Caco-2 (cell line): ENCODE results near the gene MPO. TPM values are rescaled to one million over a fixed set of nuclear protein-coding genes. Genes with fewer than 3 reads are reported as not detected.

Experiments used
- BruUV-seq: library from RNA; stranded (reverse); fragments of 400-500 nt; replicated peaks from 2 replicates; lab custom pipeline; 2021; lab: Mats Ljungman, UMichigan
- CTCF ChIA-PET: fragments of 300-600 bp; sonication (Branson Sonifier 250); formaldehyde crosslinking; loops from one replicate; lab custom pipeline; 2022; ENCODE audit warnings: antibody characterized with exemption; lab: Charles Lee
- POLR2A ChIA-PET: fragments of 300-600 bp; sonication (Branson Sonifier 250); formaldehyde crosslinking; loops from one replicate; lab custom pipeline; 2022; ENCODE audit warnings: antibody characterized with exemption; lab: Charles Lee
- DNase-seq, 2 experiments: peaks; one replicate each; pipeline versions ENCODE4 v3.0.0 to v3.0.0-alpha.2; 2020 to 2022
- H3K27me3 ChIP-seq: replicated peaks from 2 replicates; pipeline ENCODE4 v1.6.0; 2011; ENCODE audit warnings: low read length; ENCODE audit not compliant: control insufficient read depth, insufficient read depth
- H3K36me3 ChIP-seq: 2 replicates; pipeline ENCODE4 v1.5.1; 2011; ENCODE audit warnings: low read length; ENCODE audit not compliant: control insufficient read depth, insufficient read depth
- H3K4me1 ChIP-seq: fragments of 250-450 bp; sonication (Bioruptor Pico); 2 replicates; pipeline ENCODE4 v1.5.1; 2020; ENCODE audit warnings: mild to moderate bottlenecking
- H3K4me3 ChIP-seq: 2 replicates; pipeline ENCODE4 v1.5.1; 2011; ENCODE audit warnings: low read depth, mild to moderate bottlenecking, control low read depth, low read length
- H3K9me3 ChIP-seq: fragments of 250-450 bp; sonication (Bioruptor Pico); 2 replicates; pipeline ENCODE4 v1.5.1; 2020; ENCODE audit warnings: mild to moderate bottlenecking, moderate library complexity
- H3K27ac Mint-ChIP-seq: one replicate; pipeline ENCODE4 v1.8.0; 2022; ENCODE audit warnings: mixed read lengths; ENCODE audit not compliant: unreplicated experiment
- H3K27me3 Mint-ChIP-seq: one replicate; pipeline ENCODE4 v1.8.0; 2022; ENCODE audit warnings: mixed read lengths; ENCODE audit not compliant: insufficient read depth, unreplicated experiment
- H3K36me3 Mint-ChIP-seq: one replicate; pipeline ENCODE4 v1.8.0; 2022; ENCODE audit warnings: mild to moderate bottlenecking, mixed read lengths; ENCODE audit not compliant: insufficient read depth, unreplicated experiment
- H3K4me1 Mint-ChIP-seq: one replicate; pipeline ENCODE4 v1.8.0; 2022; ENCODE audit warnings: low read depth, mixed read lengths; ENCODE audit not compliant: unreplicated experiment
- H3K4me3 Mint-ChIP-seq: one replicate; pipeline ENCODE4 v1.8.0; 2022; ENCODE audit warnings: mild to moderate bottlenecking, moderate library complexity, mixed read lengths; ENCODE audit not compliant: unreplicated experiment
- H3K9me3 Mint-ChIP-seq: one replicate; pipeline ENCODE4 v1.8.0; 2022; ENCODE audit warnings: mixed read lengths; ENCODE audit not compliant: unreplicated experiment
- intact Hi-C: fragments of 100-400 bp; cut with micrococcal nuclease; formaldehyde crosslinking; loops from one replicate; pipeline ENCODE4 v1.10.0; 2022; ENCODE audit not compliant: unreplicated experiment
- total RNA-seq: library from RNA; stranded (reverse); gene quantifications from 2 replicates; pipeline ENCODE4 v1.2.3, GENCODE V29; 2022
- TF ChIP-seq, protein P1 (sequence below), 2 experiments: fragments of 200-600 bp in 1 of 2; IDR thresholded peaks; 1 replicate in 1 of 2; 2 replicates in 1 of 2; pipeline versions ENCODE4 v1.5.1 to v1.8.0; 2011 to 2022; ENCODE audit warnings: antibody characterized with exemption in 1 of 2, control low read depth in 1 of 2, inconsistent platforms in 1 of 2, low read depth in 1 of 2, low read length in 1 of 2, mild to moderate bottlenecking in 1 of 2, moderate library complexity in 1 of 2; ENCODE audit not compliant: insufficient read depth in 1 of 2, severe bottlenecking in 1 of 2, unreplicated experiment in 1 of 2

Gene MPO
- total RNA-seq, 1 experiment from 2014 or later = 0.23 TPM

DNA sequence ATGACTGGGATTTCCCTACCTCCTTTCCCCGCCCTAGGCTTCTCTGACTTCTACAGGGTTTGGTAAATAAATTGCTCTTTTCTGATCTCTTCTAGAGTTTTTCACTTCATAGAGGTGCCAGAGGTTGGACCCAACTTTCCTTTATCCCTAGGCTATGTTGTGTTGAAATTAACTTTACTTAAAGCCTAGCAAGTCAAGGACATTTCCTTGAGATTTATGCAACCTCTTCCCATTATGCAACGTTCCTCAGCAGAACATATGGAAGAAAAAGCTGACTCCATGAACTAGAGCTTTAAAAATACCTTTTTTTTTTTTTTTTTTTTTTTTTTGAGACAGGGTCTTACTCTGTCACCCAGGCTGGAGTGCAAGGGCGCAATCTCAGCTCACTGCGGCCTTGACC lies 15.5 kb downstream of the MPO start:
- POLR2A ChIA-PET = interaction anchor here (0.6 to 1.1 kb wide), 2 partner anchors 71 to 367 kb away, joined by 3 to 5 read pairs; no protein-coding TSS in a partner anchor
- Mint-ChIP-seq H3K9me3 (no peaks in the 10 kb centered on the region), H3K27ac (no peak overlapping the region), H3K4me3 (no peak overlapping the region), H3K4me1 (no peaks in the 10 kb centered on the region), H3K36me3 (no peaks in the 10 kb centered on the region), H3K27me3 (peaks cover 40% of the 10 kb centered on the region)
- Histone ChIP-seq H3K27me3 (peaks cover 2% of the 10 kb centered on the region; the same call in 1 of the 2 replicates), H3K36me3 (no peaks in the 10 kb centered on the region), H3K4me1 (no peaks in the 10 kb centered on the region), H3K4me3 (no peak overlapping the region), H3K9me3 (no peaks in the 10 kb centered on the region)
- intact Hi-C loops = no loop called here
- CTCF ChIA-PET = no interaction called here
- TF ChIP-seq, protein P1, sequence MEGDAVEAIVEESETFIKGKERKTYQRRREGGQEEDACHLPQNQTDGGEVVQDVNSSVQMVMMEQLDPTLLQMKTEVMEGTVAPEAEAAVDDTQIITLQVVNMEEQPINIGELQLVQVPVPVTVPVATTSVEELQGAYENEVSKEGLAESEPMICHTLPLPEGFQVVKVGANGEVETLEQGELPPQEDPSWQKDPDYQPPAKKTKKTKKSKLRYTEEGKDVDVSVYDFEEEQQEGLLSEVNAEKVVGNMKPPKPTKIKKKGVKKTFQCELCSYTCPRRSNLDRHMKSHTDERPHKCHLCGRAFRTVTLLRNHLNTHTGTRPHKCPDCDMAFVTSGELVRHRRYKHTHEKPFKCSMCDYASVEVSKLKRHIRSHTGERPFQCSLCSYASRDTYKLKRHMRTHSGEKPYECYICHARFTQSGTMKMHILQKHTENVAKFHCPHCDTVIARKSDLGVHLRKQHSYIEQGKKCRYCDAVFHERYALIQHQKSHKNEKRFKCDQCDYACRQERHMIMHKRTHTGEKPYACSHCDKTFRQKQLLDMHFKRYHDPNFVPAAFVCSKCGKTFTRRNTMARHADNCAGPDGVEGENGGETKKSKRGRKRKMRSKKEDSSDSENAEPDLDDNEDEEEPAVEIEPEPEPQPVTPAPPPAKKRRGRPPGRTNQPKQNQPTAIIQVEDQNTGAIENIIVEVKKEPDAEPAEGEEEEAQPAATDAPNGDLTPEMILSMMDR (IDR thresholded peaks at IDR 0.05; ENCODE audit: insufficient read depth in 1 of 2, low read depth in 1 of 2, low read length in 1 of 2, severe bottlenecking in 1 of 2, unreplicated experiment in 1 of 2) = no peak
- BruUV-seq = no TSS peak
- DNase-seq = no peak

DNA sequence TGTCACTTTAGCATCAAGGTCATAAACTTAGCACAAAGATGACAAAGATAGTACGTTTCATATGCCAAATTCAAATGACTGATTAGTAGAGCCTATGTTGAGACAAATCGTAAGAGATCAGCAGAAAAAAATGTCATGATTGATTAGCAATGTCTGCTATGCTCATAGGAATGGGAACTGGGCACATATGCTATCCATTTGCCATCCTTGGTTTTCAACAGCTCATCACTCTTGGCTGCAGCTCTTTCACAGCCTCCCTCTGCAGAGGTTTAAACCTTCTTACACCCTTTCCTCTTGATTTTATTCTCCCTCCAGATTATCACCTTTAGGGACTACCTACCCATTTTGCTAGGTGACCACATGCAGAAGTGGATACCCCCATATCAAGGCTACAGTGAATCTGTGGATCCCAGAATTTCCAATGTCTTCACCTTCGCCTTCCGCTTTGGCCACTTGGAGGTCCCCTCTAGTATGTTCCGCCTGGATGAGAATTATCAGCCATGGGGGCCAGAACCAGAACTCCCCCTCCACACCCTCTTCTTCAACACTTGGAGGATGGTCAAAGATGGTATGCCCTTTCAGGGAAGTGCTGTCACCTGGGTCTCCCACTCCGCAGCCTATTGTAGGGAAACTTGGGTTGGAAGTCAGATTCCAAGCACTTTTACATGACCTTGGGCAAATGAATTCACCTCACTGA lies 16.2 kb downstream of the MPO start:
- no peak for DNase-seq
- Histone ChIP-seq H3K36me3 (no peaks in the 10 kb centered on the region), H3K9me3 (no peaks in the 10 kb centered on the region), H3K27me3 (peaks cover 2% of the 10 kb centered on the region; the same call in 1 of the 2 replicates), H3K4me1 (no peaks in the 10 kb centered on the region), H3K4me3 (no peak overlapping the region)
- TF ChIP-seq, protein P1 (IDR thresholded peaks at IDR 0.05; ENCODE audit: insufficient read depth in 1 of 2, low read depth in 1 of 2, low read length in 1 of 2, severe bottlenecking in 1 of 2, unreplicated experiment in 1 of 2) = no peak
- Mint-ChIP-seq H3K4me3 (no peak overlapping the region), H3K36me3 (no peaks in the 10 kb centered on the region), H3K27ac (no peak overlapping the region), H3K27me3 (peaks cover 43% of the 10 kb centered on the region), H3K4me1 (no peaks in the 10 kb centered on the region), H3K9me3 (no peaks in the 10 kb centered on the region)
- intact Hi-C loops = no loop called here
- ChIA-PET POLR2A (interaction anchor here (0.6 kb wide), 1 partner anchor 71 kb away, joined by 5 read pairs; no protein-coding TSS in a partner anchor), CTCF (no interaction called here)
- no TSS peak for BruUV-seq

DNA sequence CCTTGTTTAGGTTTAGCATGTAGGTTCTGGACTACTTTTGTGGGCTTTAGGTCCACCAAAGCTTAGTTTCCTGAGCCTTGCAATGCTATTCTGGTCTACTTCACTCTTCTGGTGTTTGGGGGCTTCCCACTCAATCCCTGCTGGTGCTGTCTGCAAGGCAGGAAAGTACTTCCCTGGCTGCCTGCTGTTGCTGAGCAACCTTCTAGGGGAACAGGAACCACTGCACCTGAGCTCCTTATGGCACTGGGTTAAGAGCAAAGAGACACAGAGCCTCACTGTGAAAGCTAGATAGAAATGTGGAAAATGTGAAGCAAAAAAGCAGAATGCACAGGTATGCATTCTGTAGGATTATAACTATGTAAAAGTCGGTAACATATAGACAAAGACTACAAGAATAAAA lies 17.0 kb downstream of the MPO start:
- TF ChIP-seq, protein P1 (IDR thresholded peaks at IDR 0.05; ENCODE audit: insufficient read depth in 1 of 2, low read depth in 1 of 2, low read length in 1 of 2, severe bottlenecking in 1 of 2, unreplicated experiment in 1 of 2) = no peak
- Histone ChIP-seq H3K4me3 (no peak overlapping the region), H3K36me3 (no peaks in the 10 kb centered on the region), H3K9me3 (no peaks in the 10 kb centered on the region), H3K4me1 (no peaks in the 10 kb centered on the region), H3K27me3 (peaks cover 2% of the 10 kb centered on the region; the same call in 1 of the 2 replicates)
- H3K4me1 Mint-ChIP-seq = no peaks in the 10 kb centered on the region
- peaks cover 50% of the 10 kb centered on the region for H3K27me3 Mint-ChIP-seq
- no peak for DNase-seq
- no peaks in the 10 kb centered on the region for H3K9me3 Mint-ChIP-seq
- no peaks in the 10 kb centered on the region for H3K36me3 Mint-ChIP-seq
- BruUV-seq = no TSS peak
- no peak overlapping the region for H3K4me3 Mint-ChIP-seq
- POLR2A ChIA-PET = no interaction called here
- CTCF ChIA-PET = no interaction called here
- intact Hi-C loops = no loop called here
- no peak overlapping the region for H3K27ac Mint-ChIP-seq
